Right renal cortex interstitium (tissue), 3 donors: ENCODE results near the gene RNF144A. TPM values are rescaled to one million over a fixed set of nuclear protein-coding genes. Genes with fewer than 3 reads are reported as not detected.

Experiments
- DNase-seq, 3 donors: peaks; one replicate each; pipeline ENCODE4 v3.0.0-alpha.2; 2013; ENCODE audit warnings: low read depth in 3 of 3, low spot score in 2 of 3
- polyA plus RNA-seq, 3 donors: library from polyadenylated mRNA; unstranded; fragments of 120-200 nt; gene quantifications; one replicate each; pipeline ENCODE4 v1.2.1, GENCODE V29; 2013; ENCODE audit not compliant: insufficient read length in 3 of 3

Gene RNF144A
- polyA plus RNA-seq, 3 donors: 54.6 to 62.2 (median 59.7) TPM

- DNase-seq: no peak
These were observed 28.0 kb downstream of the RNF144A start for GRCh38 chr2:6945087-6945813.

DNA sequence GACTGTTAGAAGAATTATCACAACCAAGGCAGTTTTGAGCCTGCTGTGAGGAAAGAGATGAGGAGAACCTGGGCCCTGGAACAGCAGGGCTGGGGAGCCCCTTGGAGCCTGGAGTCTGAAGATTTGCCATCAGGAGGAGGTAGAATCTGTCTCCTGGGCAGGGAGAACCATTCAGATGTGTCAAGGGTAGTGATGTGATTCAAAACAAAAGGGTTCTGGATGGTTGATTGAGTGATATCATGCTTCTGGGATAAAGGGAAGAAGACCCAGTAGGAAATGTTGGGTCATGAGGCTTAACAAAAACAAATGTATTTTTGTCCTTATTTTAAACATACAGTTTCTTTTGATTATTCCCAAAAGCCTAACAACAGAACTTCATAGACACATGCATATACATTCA, 28.6 kb downstream of the RNF144A start:
- DNase-seq: no peak

- no peak for DNase-seq
These were observed 29.5 kb downstream of the RNF144A start for GRCh38 chr2:6946722-6947121.

DNA sequence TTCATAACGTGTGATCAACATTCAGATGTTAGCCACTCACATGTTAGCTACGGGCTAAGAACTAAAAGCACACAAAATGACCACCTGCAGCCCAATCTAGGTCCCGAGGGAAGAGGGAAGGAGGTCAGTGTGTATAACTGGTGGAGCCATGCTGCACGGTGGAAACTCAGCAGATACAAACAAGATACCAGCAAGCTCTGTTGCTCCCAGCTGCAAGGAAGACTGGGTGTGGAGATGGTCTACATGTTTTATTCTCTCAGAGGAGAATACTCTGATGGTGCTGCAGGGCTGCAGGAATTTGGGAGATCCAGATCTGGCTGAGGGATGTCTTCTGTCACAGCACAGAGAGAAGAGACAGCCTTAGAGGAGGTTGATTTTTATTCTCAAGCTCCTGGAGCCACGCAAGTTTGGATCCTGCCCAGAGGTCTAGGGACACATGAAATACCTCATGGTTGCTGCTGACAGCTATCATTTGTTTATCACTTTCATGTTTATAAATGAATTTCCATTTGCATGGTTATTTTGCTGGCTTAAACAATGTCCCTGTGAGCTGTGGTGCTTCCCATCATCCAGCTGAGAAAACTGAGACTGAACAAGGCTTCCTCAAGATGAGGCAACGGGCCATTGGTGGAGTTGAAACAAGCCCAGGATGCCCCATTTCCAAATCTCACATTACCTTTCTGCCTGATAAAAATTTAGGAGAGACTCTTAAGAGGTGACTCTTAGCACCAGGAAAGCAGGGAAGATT, 30.9 kb downstream of the RNF144A start:
- no peak for DNase-seq

DNA sequence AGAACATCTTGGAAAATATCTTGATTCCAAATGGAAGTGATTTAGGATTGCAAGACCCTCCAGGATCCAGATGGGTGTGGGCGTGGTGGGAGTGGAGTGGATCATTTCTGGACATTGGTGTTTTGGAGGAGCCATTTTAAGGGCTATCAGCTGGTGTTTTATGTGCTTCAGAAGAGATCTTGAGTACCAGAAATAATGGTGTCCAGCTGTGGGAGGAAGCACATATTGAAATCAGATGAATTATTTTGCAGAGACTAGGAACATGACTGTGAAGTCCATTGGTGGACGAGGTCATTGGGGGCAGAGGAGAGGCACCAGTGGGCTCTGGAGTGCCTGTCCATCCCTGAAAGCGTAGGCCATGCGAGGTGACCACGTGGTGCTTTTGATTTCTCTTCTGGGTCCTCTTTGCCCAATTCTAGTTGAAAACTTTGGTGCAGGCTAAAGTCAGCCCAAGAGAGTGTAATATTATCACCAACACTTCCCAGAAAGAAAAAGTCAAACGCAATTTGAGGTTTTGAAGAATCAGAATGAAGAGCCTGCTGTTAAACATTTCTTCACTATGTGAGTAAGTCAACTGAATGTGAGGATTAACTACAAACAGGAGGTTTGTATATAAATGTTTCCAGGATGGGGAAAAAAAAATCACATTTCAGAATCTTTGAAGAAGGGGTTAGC, 31.6 kb downstream of the RNF144A start:
- DNase-seq: no peak

GRCh38 chr2:6951046-6951445, 33.8 kb downstream of the RNF144A start:
- no peak for DNase-seq

GRCh38 chr2:6952101-6952500, 34.9 kb downstream of the RNF144A start:
- DNase-seq: no peak

- no peak for DNase-seq
These were observed 37.4 kb downstream of the RNF144A start for GRCh38 chr2:6954586-6954985.

DNA sequence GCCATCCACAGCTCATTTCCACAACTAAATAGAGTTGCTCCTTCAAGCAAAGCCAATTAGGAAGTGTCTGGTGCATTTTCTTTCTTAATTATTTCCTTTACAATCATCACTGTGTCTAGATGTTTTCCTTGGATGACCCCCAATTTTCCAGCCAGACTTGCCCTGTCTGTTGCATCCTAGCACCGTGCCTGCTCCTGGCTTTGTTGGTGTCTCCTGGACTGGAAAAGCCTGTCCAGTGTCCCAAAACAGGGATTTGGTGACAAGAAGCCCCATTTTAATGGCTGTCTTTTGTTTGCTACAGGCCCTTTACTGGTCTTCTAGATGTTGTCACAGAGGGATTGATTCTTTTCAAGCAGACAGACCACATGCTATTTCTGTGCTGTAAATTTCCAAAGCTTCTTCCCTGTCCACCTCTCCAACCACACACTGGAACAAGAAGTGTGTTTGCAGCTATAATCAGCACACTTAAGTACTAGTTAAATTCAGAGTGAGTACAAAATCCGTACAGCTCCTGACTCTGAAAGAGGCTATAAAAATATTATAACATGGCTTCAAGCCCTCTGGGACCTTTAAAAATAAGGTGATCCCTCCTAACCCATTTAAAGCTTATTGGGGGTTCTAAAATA, 38.4 kb downstream of the RNF144A start:
- no peak for DNase-seq

GRCh38 chr2:6956566-6956965, 39.4 kb downstream of the RNF144A start:
- no peak for DNase-seq

- no peak for DNase-seq
These were observed 40.0 kb downstream of the RNF144A start for GRCh38 chr2:6957031-6957714.

GRCh38 chr2:6957910-6958615, 40.9 kb downstream of the RNF144A start:
- no peak for DNase-seq

DNA sequence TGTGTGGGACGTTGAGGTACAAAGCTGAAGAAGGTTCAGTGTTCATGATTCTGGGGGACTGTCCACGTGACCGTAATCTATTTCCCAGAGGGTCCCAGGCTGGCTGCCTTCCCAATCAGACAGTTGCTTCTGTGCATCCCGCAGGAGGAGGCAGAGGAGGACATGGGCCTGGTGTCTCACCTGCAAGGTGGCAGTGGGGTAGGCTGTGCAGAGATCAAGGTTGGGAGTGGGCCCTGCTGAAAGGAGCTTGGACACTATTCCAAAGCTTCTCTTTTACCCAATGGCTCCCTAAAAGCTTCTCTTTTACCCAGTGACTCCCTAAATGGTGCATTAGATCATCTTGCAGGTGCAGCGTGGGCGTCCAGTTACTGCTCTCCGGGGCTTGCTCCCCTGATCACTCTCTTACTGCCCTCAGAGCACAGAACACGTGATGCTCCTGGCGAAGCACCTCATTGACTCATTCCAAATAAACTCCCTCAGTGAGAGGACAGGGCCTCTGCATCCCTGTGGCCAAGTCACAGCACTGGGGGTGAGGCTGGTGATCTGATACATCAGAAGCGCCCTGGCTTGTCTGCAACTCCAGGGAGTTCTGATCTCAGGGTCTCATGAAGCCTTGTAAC, 41.5 kb downstream of the RNF144A start:
- DNase-seq: no peak

- no peak for DNase-seq
These were observed 42.5 kb downstream of the RNF144A start for GRCh38 chr2:6959751-6960150.

DNA sequence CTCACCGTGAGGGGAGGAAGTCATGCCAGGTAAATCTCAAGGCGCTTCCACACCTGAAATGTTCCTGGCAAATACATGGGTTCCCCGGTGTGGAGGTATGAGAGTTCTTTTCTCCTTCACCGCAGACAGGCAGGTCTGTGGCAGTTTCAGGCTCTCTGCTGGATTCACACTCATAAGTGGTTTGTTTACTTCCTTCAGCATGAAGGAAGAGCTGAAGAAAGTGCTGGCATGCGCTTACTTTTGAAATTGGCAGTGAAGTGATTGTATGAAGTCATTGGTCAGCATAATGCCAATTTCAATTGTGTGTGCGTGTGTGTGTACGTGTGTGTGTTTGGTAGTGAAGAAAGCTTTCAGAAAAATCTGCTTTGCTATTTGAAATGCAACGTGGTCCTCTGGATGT, 43.4 kb downstream of the RNF144A start:
- no peak for DNase-seq

GRCh38 chr2:6963727-6964126, 46.5 kb downstream of the RNF144A start:
- no peak for DNase-seq

GRCh38 chr2:6965071-6965795, 48.0 kb downstream of the RNF144A start:
- no peak for DNase-seq

- DNase-seq: no peak
These were observed 49.3 kb downstream of the RNF144A start for GRCh38 chr2:6966446-6966940.

DNA sequence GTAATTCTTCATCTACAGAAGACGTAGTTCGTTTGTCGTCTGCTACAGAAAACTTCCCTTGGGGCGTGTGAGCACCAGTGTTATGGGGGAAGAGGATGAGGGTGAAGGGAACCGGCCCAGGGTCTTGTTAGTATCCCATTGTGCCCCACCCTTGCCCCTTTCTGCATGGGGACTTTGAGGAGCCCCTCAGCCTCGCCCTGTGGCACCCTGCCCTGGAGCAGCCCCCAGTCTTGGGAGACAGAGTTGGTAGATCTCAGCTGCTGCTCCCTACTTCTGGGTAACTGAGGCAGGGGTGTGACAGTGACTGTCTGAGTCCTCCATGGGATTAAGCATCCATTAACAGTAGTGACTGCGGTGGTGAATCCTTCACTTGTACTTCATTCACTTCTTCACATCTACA, 50.1 kb downstream of the RNF144A start:
- no peak for DNase-seq
